Subcutaneous abdominal adipose tissue (tissue), 5 donors: Measurements from ENCODE around the gene PDZD7.
"Not testable (repeated sequence)": the region's sequence is repeated elsewhere in the genome, so short reads cannot be mapped to it uniquely, and the experiment has no call there.

Experiments
- H3K27ac ChIP-seq: one replicate; pipeline ENCODE4 v1.7.0; 2013; ENCODE audit warnings: low read depth, mild to moderate bottlenecking, inconsistent platforms, low read length, moderate library complexity
- H3K27me3 ChIP-seq, 5 donors: one replicate each; pipeline ENCODE4 v1.7.0; 2013; ENCODE audit warnings: low read length in 5 of 5, inconsistent platforms in 1 of 5; ENCODE audit not compliant: control insufficient read depth in 5 of 5, insufficient read depth in 4 of 5
- H3K36me3 ChIP-seq, 5 donors: one replicate each; pipeline ENCODE4 v1.7.0; 2013; ENCODE audit warnings: low read length in 5 of 5; ENCODE audit not compliant: control insufficient read depth in 5 of 5, insufficient read depth in 5 of 5
- H3K4me1 ChIP-seq, 5 donors: one replicate each; pipeline ENCODE4 v1.7.0; 2013; ENCODE audit warnings: low read length in 5 of 5, mild to moderate bottlenecking in 3 of 5, moderate library complexity in 1 of 5; ENCODE audit not compliant: control insufficient read depth in 5 of 5, insufficient read depth in 5 of 5
- H3K4me3 ChIP-seq, 5 donors: one replicate each; pipeline ENCODE4 v1.7.0; 2013; ENCODE audit warnings: low read length in 5 of 5, low read depth in 1 of 5
- H3K9ac ChIP-seq, 5 donors: one replicate each; pipeline ENCODE4 v1.7.0; 2013; ENCODE audit warnings: low read length in 5 of 5, mild to moderate bottlenecking in 4 of 5, moderate library complexity in 3 of 5
- H3K9me3 ChIP-seq, 5 donors: one replicate each; pipeline ENCODE4 v1.7.0; 2013; ENCODE audit warnings: low read length in 5 of 5; ENCODE audit not compliant: control insufficient read depth in 5 of 5
- donor health status: healthy.
- donor health status: healthy.
- donor health status: healthy.
- donor health status: healthy.
- donor health status: healthy.

Gene PDZD7

DNA sequence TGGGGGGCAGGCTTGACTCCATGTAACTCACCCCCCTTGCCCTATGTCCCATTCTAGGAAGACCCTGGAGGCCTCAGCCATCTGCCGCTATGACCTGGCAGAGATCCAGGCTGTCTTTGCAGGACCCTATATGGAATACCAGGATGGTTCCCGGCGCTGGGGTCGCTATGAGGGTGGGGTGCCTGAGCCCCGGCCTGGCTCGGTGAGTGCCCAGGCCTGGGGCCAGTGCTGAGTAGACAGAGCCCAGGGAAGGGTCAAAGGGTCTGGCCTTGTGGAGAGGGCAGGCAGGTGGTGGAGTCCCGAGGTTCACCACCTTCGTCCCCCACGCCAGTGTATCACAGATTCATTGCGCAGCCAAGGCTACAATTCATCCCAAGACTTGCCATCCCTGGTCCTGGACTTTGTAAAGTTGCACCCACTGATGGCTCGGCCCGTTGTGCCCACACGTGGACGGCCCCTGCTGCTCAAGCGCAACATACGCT is 51.1 kb downstream of the PDZD7 start:
- H3K27me3 ChIP-seq, result no peaks in the 10 kb centered on the region
- no peaks in the 10 kb centered on the region for H3K4me1 ChIP-seq
- H3K27ac ChIP-seq, result no peak overlapping the region
- no peak overlapping the region for H3K4me3 ChIP-seq
- no peaks in the 10 kb centered on the region for H3K9me3 ChIP-seq
- peaks cover 6 to 61% (median 49%) of the 10 kb centered on the region in 5 donors for H3K36me3 ChIP-seq
- no peak overlapping the region for H3K9ac ChIP-seq

DNA sequence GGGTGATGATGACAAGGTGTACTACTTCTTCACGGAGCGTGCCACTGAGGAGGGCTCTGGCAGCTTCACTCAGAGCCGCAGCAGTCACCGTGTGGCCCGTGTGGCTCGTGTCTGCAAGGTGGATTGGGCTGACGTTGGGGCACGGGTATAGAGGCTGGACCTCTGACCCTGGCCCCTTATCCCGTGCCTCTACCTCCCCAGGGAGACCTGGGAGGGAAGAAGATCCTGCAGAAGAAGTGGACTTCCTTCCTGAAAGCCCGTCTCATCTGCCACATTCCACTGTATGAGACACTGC is 52.1 kb downstream of the PDZD7 start:
- Histone ChIP-seq H3K9me3 (no peaks in the 10 kb centered on the region), H3K27ac (no peak overlapping the region), H3K9ac (no peak overlapping the region), H3K4me1 (no peaks in the 10 kb centered on the region), H3K36me3 (peaks cover 6 to 53% (median 44%) of the 10 kb centered on the region in 5 donors), H3K27me3 (no peaks in the 10 kb centered on the region), H3K4me3 (no peak overlapping the region)

DNA sequence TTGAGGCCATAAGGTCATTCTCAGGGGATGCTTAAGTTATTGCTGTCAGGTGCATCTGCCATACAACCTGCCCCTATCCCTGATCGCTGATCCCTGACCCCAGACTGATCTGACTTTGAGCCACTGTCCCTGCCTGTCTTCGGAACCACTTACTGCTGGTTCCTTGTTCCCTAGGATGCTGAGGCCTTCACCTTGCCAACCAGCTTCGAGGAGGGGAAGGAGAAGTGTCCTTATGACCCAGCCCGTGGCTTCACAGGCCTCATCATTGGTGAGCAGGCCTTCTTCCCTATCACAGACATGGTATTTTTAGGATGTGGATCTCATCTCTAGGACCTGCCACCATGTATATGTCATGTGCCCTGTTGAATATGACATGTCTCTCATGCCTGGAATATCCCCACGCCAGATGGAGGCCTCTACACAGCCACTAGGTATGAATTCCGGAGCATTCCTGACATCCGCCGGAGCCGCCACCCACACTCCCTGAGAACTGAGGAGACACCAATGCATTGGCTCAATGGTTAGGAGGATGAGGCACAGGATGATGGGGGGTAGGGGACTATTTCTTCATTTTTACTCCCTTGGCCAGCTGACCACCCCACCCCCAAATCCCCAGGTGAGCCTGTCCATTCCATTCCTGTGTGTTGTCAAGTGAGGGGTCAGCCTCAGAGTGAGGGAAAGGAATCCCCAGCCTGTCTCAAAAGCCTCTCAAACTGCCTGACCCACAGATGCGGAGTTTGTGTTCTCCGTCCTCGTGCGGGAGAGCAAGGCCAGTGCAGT is 52.6 kb downstream of the PDZD7 start:
- H3K36me3 ChIP-seq, result peaks cover 6 to 50% (median 42%) of the 10 kb centered on the region in 5 donors

DNA sequence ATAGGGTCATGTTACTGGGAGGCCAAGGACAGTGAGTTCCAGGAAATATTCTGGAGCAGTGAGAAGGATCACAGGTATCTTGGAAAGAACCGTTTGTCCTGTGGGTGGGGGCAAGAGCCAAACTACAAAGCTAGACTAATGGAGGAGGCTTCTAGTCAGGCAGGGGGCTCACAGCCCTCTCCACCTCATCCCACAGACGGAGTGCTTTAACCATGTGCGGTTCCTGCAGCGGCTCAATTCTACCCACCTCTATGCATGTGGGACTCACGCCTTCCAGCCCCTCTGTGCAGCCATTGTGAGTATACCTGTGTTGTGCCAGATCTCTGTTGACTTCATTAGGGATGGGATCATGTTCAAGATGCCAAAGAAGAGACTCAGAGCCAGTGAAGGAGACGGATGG is 53.5 kb downstream of the PDZD7 start:
- Histone ChIP-seq H3K9me3 (no peaks in the 10 kb centered on the region), H3K36me3 (peaks cover 6 to 41% (median 36%) of the 10 kb centered on the region in 5 donors), H3K27me3 (no peaks in the 10 kb centered on the region), H3K27ac (no peak overlapping the region), H3K4me1 (no peaks in the 10 kb centered on the region), H3K9ac (no peak overlapping the region), H3K4me3 (no peak overlapping the region)

More for the DNA sequence above, 52.6 kb downstream of the PDZD7 start:
- H3K9ac ChIP-seq, result no peak overlapping the region
- H3K4me3 ChIP-seq, result no peak overlapping the region
- no peak overlapping the region for H3K27ac ChIP-seq
- no peaks in the 10 kb centered on the region for H3K27me3 ChIP-seq
- no peaks in the 10 kb centered on the region for H3K9me3 ChIP-seq
- H3K4me1 ChIP-seq, result no peaks in the 10 kb centered on the region

DNA sequence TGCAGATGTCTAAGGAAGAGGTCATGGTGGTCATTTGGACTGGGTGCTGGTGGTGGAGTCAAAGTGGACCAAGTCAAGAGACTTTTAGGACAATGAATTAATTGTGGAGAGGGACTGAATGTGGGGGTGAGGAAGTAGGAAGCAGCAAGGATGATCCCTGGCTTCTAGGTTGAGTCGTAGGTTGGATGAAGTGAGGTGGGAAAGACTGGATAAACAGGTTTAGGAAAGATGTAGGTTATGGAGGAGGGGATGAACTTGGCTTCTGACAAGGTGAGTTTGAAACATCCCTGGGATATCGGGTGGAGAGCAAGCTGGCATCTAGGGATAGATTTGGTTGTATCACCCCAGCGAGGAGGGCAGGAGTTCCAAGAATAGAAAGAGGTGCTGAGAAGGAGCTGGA is 54.0 kb downstream of the PDZD7 start:
- Histone ChIP-seq H3K27me3 (no peaks in the 10 kb centered on the region), H3K4me3 (no peak overlapping the region), H3K9me3 (no peaks in the 10 kb centered on the region), H3K9ac (no peak overlapping the region), H3K36me3 (peaks cover 6 to 38% (median 31%) of the 10 kb centered on the region in 5 donors), H3K27ac (no peak overlapping the region), H3K4me1 (no peaks in the 10 kb centered on the region)

DNA sequence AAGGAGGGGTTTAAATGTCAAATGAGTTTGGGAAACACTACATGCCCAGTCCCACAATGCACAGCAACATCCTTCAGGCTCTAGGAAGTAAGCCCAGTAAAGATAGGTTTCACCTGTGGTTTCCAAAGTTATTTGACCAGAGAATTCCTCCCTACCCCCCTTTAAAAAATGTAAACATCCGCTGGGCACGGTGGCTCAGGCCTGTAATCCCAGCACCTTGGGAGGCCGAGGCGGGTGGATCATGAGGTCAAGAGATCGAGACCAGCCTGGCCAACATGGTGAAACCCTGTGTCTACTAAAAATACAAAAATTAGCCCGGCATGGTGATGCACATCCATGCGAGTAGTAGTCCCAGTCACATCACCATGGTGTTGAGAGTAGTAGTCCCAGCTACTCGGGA is 55.5 kb downstream of the PDZD7 start:
- H3K36me3 ChIP-seq, result peaks cover 0 to 23% (median 20%) of the 10 kb centered on the region in 5 donors
- not testable (repeated sequence) for H3K27ac ChIP-seq, H3K4me3 ChIP-seq, H3K9ac ChIP-seq, H3K27me3 ChIP-seq, H3K9me3 ChIP-seq, H3K4me1 ChIP-seq

DNA sequence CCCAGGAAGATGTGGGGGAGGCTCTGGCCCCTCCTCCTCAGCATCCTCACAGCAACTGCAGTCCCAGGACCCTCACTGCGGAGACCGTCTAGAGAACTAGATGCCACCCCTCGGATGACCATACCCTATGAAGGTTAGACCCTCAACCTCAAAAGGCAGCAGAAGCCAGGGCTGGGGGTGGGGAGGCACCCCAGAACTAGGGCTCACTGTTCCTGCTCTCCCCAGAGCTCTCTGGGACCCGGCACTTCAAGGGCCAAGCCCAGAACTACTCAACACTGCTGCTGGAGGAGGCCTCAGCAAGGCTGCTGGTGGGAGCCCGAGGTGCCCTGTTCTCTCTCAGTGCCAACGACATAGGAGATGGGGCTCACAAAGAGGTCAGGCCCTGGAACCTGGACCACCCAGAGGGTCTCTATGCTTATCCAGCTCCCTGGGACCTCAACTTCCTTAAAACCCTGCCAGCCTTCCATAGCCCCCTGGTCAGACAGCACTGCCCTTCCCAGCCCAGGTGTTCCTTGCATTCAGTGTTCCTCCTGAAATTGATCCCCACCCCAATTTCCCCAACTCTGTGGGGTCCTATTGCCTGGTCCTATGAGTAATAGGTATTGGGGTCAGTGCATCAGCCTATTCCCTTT is 57.9 kb downstream of the PDZD7 start:
- no peak overlapping the region for H3K4me3 ChIP-seq
- peaks cover 2 to 16% (median 14%) of the 10 kb centered on the region in 5 donors for H3K4me1 ChIP-seq
- peaks cover 0 to 3% (median 1%) of the 10 kb centered on the region in 5 donors for H3K36me3 ChIP-seq
- H3K9me3 ChIP-seq, result no peaks in the 10 kb centered on the region
- no peak overlapping the region for H3K9ac ChIP-seq
- H3K27ac ChIP-seq, result no peak overlapping the region
- no peaks in the 10 kb centered on the region for H3K27me3 ChIP-seq

DNA sequence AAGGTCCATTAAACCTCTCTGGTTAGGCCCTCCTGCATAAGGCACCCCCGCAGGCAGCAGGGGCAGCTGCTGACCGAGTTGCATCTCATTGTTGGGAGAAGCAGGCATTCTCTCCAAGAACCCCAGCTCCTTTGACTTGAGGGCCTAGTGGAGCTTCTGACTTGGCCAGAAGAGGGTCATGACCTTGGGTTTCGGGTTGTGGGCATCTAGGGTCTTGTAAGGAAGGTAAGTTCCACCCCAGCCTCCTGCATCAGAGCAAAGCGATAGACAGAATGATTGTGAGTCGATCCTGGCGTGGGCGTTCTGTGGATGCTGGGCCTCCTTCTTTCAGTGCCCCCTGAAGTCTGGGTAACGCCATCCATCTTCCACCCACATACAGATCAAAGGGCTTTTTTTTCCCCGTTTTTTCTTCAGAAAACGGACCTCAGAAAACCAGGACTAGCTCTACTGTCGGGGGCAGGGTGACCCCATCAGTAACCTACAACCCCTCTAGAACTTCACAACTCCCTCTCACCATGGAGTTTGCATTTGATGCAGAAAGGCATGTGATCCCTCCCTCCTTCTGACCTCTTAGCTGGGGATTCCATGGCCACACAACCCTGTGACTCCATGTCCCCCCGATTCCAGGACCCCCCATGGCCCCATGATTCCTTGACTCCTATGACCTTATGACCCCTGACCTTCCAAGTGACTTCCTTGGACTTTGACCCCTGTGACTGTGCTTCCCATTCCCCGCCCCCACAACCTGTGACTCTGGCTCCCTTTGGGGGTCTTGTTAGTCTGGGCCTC is 58.6 kb downstream of the PDZD7 start:
- no peaks in the 10 kb centered on the region for H3K9me3 ChIP-seq
- H3K9ac ChIP-seq, result no peak overlapping the region
- peaks cover 2 to 16% (median 14%) of the 10 kb centered on the region in 5 donors for H3K4me1 ChIP-seq
- peaks cover 0 to 1% (median 0%) of the 10 kb centered on the region in 5 donors for H3K36me3 ChIP-seq
- H3K4me3 ChIP-seq, result no peak overlapping the region
- H3K27ac ChIP-seq, result no peak overlapping the region
- no peaks in the 10 kb centered on the region for H3K27me3 ChIP-seq

DNA sequence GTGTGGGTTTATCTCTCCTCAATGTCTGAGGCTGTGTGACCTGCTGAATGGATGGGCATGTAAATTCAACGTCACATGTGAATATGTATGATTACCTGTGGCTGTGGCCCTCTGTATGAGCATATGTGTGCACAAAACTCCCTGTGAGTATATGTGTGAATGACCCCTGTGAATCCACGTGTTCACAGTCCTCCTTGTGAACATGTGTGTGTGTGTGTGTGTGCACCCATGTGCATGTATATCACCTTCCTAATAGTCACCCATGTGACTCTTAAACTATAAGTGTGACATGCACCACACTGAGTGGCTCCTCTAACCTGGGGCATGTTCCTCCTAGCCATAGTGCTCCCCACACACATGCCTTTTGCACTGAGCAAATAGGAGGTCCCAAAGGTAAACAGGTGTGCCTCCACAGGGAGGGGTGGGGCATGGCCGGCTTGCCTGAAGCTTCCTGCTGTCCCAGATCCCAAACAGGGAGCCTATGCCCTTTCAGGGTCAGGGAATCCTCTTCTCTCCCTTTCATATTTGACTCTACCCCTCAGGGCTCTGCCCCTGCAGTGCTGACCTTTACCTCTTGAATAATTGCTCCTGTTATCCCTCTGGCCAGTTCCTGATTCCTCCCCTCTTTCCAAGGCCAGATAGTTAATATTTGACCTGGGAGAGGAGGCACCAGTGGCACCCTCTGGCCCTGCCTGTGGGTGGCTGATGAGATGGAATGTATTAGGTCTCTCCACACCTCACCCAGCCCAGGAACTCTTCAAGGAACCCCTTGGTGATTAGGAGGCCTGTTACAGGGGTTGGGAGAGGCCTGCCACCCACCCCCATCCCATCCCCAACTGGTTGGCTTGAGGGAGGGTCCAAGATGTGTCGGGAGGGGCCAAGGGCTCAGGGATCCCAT is 59.8 kb downstream of the PDZD7 start:
- Histone ChIP-seq H3K4me1 (peaks cover 2 to 16% (median 14%) of the 10 kb centered on the region in 5 donors), H3K4me3 (no peak overlapping the region), H3K27me3 (no peaks in the 10 kb centered on the region), H3K9me3 (no peaks in the 10 kb centered on the region), H3K9ac (no peak overlapping the region), H3K36me3 (peaks cover 0 to 8% (median 5%) of the 10 kb centered on the region in 5 donors), H3K27ac (no peak overlapping the region)
